HL-60 (cell line): ENCODE results near the gene PRAMEF5.
"Not testable (repeated sequence)": the region's sequence is repeated elsewhere in the genome, so short reads cannot be mapped to it uniquely, and the experiment has no call there.

Experiments used
- DNase-seq, 2 experiments: peaks; one replicate each; pipeline ENCODE4 v3.0.0-alpha.2; 2010 to 2020; ENCODE audit warnings: low read depth in 1 of 2, low spot score in 1 of 2
- H3K27ac ChIP-seq: fragments of 250-450 bp; sonication (Bioruptor Pico); replicated peaks from 2 replicates; pipeline ENCODE4 v1.5.1; 2020; ENCODE audit warnings: mild to moderate bottlenecking, moderate library complexity
- H3K27me3 ChIP-seq: fragments of 250-450 bp; sonication (Bioruptor Pico); 2 replicates; pipeline ENCODE4 v1.5.1; 2021; ENCODE audit warnings: mild to moderate bottlenecking, moderate library complexity; ENCODE audit not compliant: insufficient read depth, poor library complexity, severe bottlenecking
- H3K4me3 ChIP-seq: replicated peaks from 2 replicates; pipeline ENCODE4 v1.5.1; 2011; ENCODE audit warnings: mild to moderate bottlenecking, control low read depth, low read length; ENCODE audit not compliant: insufficient read depth
- CTCF ChIP-seq: IDR thresholded peaks from one replicate; pipeline ENCODE4 v1.5.1; 2011; ENCODE audit warnings: low read length, control low read depth, inconsistent platforms; ENCODE audit not compliant: insufficient read depth
- SPI1 ChIP-seq: IDR thresholded peaks from 2 replicates; pipeline ENCODE4 v1.6.1; 2012; ENCODE audit warnings: low read depth, mild to moderate bottlenecking, borderline replicate concordance

Gene PRAMEF5

GRCh38 chr1:13228343-13228781 is 25.6 kb upstream of the PRAMEF5 start:
- DNase-seq = peak in 1 of 2 experiments; percentile 31
- TF ChIP-seq CTCF (peak; percentile 41), SPI1 (no peak)
- no peak overlapping the region for H3K27ac ChIP-seq
- H3K27me3 ChIP-seq = no peaks in the 10 kb centered on the region
- H3K4me3 ChIP-seq = no peak overlapping the region

- peak in 1 of 2 experiments; percentile 0 for DNase-seq
- not testable (repeated sequence) for H3K27me3 ChIP-seq, H3K27ac ChIP-seq, H3K4me3 ChIP-seq
These were observed 23.9 kb upstream of the PRAMEF5 start for GRCh38 chr1:13230096-13230495.

GRCh38 chr1:13230601-13231000 is 23.4 kb upstream of the PRAMEF5 start:
- not testable (repeated sequence) for H3K27me3 ChIP-seq, H3K4me3 ChIP-seq, H3K27ac ChIP-seq
- peak in 1 of 2 experiments; percentile 0 for DNase-seq

GRCh38 chr1:13231061-13231750 is 22.8 kb upstream of the PRAMEF5 start:
- H3K27ac ChIP-seq, H3K27me3 ChIP-seq, DNase-seq, H3K4me3 ChIP-seq: not testable (repeated sequence)

- not testable (repeated sequence) for DNase-seq, H3K27ac ChIP-seq, H3K4me3 ChIP-seq, H3K27me3 ChIP-seq
These were observed 21.9 kb upstream of the PRAMEF5 start for GRCh38 chr1:13232056-13232455.

GRCh38 chr1:13234057-13234456 is 19.9 kb upstream of the PRAMEF5 start:
- H3K4me3 ChIP-seq, DNase-seq, H3K27me3 ChIP-seq, H3K27ac ChIP-seq: not testable (repeated sequence)

GRCh38 chr1:13237572-13237971 is 16.4 kb upstream of the PRAMEF5 start:
- DNase-seq = peak in 1 of 2 experiments; percentile 1
- H3K4me3 ChIP-seq, H3K27me3 ChIP-seq, H3K27ac ChIP-seq: not testable (repeated sequence)

GRCh38 chr1:13239633-13240032 is 14.4 kb upstream of the PRAMEF5 start:
- H3K4me3 ChIP-seq, H3K27ac ChIP-seq, DNase-seq, H3K27me3 ChIP-seq: not testable (repeated sequence)

- H3K27ac ChIP-seq, H3K27me3 ChIP-seq, H3K4me3 ChIP-seq, DNase-seq: not testable (repeated sequence)
These were observed 10.3 kb upstream of the PRAMEF5 start for GRCh38 chr1:13243536-13244263.

- H3K27ac ChIP-seq, H3K27me3 ChIP-seq, H3K4me3 ChIP-seq: not testable (repeated sequence)
- peak in 1 of 2 experiments; percentile 0 for DNase-seq
These were observed 8.0 kb upstream of the PRAMEF5 start for GRCh38 chr1:13245841-13246553.

- not testable (repeated sequence) for H3K27me3 ChIP-seq, H3K27ac ChIP-seq
- DNase-seq = peak in 1 of 2 experiments; percentile 0
These were observed 7.5 kb upstream of the PRAMEF5 start for GRCh38 chr1:13246554-13246871.

GRCh38 chr1:13247122-13247521 is 6.9 kb upstream of the PRAMEF5 start:
- H3K27me3 ChIP-seq, H3K27ac ChIP-seq, H3K4me3 ChIP-seq: not testable (repeated sequence)
- DNase-seq = peak in 1 of 2 experiments; percentile 0

More at GRCh38 chr1:13246554-13246871, 7.5 kb upstream of the PRAMEF5 start:
- not testable (repeated sequence) for H3K4me3 ChIP-seq

GRCh38 chr1:13265124-13265523 is 11.1 kb downstream of the PRAMEF5 start:
- not testable (repeated sequence) for H3K27ac ChIP-seq, H3K4me3 ChIP-seq, H3K27me3 ChIP-seq, DNase-seq
